Left ventricle myocardium inferior (tissue), 1 donor: ENCODE results near the gene ADD2. TPM values are rescaled to one million over a fixed set of nuclear protein-coding genes. Genes with fewer than 3 reads are reported as not detected.
"Not testable (repeated sequence)": the region's sequence is repeated elsewhere in the genome, so short reads cannot be mapped to it uniquely, and the experiment has no call there.

Experiments used
- DNase-seq: peaks from one replicate; pipeline ENCODE4 v3.0.0-alpha.2; 2020
- H3K27ac ChIP-seq: fragments of 200-600 bp; replicated peaks from 2 replicates; pipeline ENCODE4 v1.8.0; 2021
- H3K27me3 ChIP-seq: fragments of 200-600 bp; 2 replicates; pipeline ENCODE4 v1.8.0; 2021; ENCODE audit warnings: low read depth
- H3K36me3 ChIP-seq: fragments of 200-600 bp; 2 replicates; pipeline ENCODE4 v1.8.0; 2021
- H3K4me1 ChIP-seq: fragments of 200-600 bp; 2 replicates; pipeline ENCODE4 v1.8.0; 2021
- H3K4me3 ChIP-seq: fragments of 200-600 bp; 2 replicates; pipeline ENCODE4 v1.8.0; 2021; ENCODE audit warnings: mild to moderate bottlenecking, moderate library complexity
- H3K9me3 ChIP-seq: fragments of 200-600 bp; replicated peaks from 2 replicates; pipeline ENCODE4 v1.8.0; 2021
- intact Hi-C: fragments of 100-400 bp; cut with micrococcal nuclease; formaldehyde crosslinking; loops from one replicate; pipeline ENCODE4 v1.11.0; 2022
- total RNA-seq: library from RNA; stranded (reverse); fragmentation: NEBNext Ultra II Directional; extraction: Animal tissue kit (Norgen Biotek cat#: 25700); gene quantifications from one replicate; pipeline ENCODE4 v1.2.1, GENCODE V29; 2021
- TF ChIP-seq, protein P1 (sequence below): fragments of 200-600 bp; IDR thresholded peaks from 2 replicates; pipeline ENCODE4 v1.8.0; 2021; ENCODE audit warnings: antibody characterized with exemption, mild to moderate bottlenecking, borderline replicate concordance
- donor health status: DM: no; HTN: yes; CAD: no; lungs with severe emphysema.

ADD2 gene
- total RNA-seq, 1 donor from 2014 or later = 2.7 TPM

DNA sequence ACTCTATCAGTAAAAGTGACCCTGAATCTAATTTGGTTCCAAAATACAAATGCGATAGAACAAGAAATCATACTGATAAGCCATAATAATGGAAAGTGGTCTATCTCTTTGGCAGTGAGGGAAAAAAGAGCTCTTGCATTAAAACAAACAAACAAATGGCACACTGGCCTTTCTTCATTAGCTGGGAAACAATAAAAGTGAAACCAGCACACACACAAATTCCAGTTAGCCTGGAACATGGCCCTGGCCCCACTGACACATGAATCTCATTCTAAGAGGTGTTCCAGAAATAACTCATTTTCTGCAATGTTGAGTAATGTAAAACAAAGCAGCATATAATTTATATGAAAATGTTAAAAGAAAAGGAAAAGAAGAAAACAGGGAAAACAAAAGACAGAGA is 135.0 kb downstream of the ADD2 start:
- H3K4me3 ChIP-seq = no peak overlapping the region
- H3K9me3 ChIP-seq = peaks cover 22% of the 10 kb centered on the region
- intact Hi-C loops = no loop called here
- TF ChIP-seq, protein P1, sequence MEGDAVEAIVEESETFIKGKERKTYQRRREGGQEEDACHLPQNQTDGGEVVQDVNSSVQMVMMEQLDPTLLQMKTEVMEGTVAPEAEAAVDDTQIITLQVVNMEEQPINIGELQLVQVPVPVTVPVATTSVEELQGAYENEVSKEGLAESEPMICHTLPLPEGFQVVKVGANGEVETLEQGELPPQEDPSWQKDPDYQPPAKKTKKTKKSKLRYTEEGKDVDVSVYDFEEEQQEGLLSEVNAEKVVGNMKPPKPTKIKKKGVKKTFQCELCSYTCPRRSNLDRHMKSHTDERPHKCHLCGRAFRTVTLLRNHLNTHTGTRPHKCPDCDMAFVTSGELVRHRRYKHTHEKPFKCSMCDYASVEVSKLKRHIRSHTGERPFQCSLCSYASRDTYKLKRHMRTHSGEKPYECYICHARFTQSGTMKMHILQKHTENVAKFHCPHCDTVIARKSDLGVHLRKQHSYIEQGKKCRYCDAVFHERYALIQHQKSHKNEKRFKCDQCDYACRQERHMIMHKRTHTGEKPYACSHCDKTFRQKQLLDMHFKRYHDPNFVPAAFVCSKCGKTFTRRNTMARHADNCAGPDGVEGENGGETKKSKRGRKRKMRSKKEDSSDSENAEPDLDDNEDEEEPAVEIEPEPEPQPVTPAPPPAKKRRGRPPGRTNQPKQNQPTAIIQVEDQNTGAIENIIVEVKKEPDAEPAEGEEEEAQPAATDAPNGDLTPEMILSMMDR = no peak
- H3K36me3 ChIP-seq = no peaks in the 10 kb centered on the region
- H3K27me3 ChIP-seq = peaks cover 27% of the 10 kb centered on the region
- no peak overlapping the region for H3K27ac ChIP-seq
- DNase-seq = no peak
- H3K4me1 ChIP-seq = no peaks in the 10 kb centered on the region

- H3K4me3 ChIP-seq = no peak overlapping the region
- intact Hi-C loops = no loop called here
- peaks cover 22% of the 10 kb centered on the region for H3K9me3 ChIP-seq
- H3K36me3 ChIP-seq = no peaks in the 10 kb centered on the region
- no peaks in the 10 kb centered on the region for H3K4me1 ChIP-seq
- peaks cover 24% of the 10 kb centered on the region for H3K27me3 ChIP-seq
- H3K27ac ChIP-seq = no peak overlapping the region
- no peak for DNase-seq
- TF ChIP-seq, protein P1 = no peak
Measured at GRCh38 chr2:70632388-70632787, 135.6 kb downstream of the ADD2 start.

GRCh38 chr2:70630761-70631160 is 137.2 kb downstream of the ADD2 start:
- Histone ChIP-seq H3K4me3 (no peak overlapping the region), H3K9me3 (peaks cover 22% of the 10 kb centered on the region), H3K4me1 (peaks cover 5% of the 10 kb centered on the region), H3K27ac (no peak overlapping the region), H3K36me3 (no peaks in the 10 kb centered on the region), H3K27me3 (peaks cover 11% of the 10 kb centered on the region)
- DNase-seq = no peak
- TF ChIP-seq, protein P1 = no peak
- intact Hi-C loops = no loop called here

- TF ChIP-seq, protein P1 = no peak
- peaks cover 5% of the 10 kb centered on the region for H3K4me1 ChIP-seq
- H3K4me3 ChIP-seq = no peak overlapping the region
- no peak overlapping the region for H3K27ac ChIP-seq
- no peak for DNase-seq
- H3K9me3 ChIP-seq = no peaks in the 10 kb centered on the region
- peaks cover under 1% of the 10 kb centered on the region for H3K27me3 ChIP-seq
- no peaks in the 10 kb centered on the region for H3K36me3 ChIP-seq
- intact Hi-C loops = no loop called here
Measured at GRCh38 chr2:70627211-70627898, 140.6 kb downstream of the ADD2 start.

GRCh38 chr2:70626254-70626990 is 141.6 kb downstream of the ADD2 start:
- DNase-seq = no peak
- intact Hi-C loops = no loop called here
- Histone ChIP-seq H3K9me3 (no peaks in the 10 kb centered on the region), H3K27ac (no peak overlapping the region), H3K36me3 (no peaks in the 10 kb centered on the region), H3K4me3 (no peak overlapping the region), H3K4me1 (peaks cover 5% of the 10 kb centered on the region), H3K27me3 (peaks cover 9% of the 10 kb centered on the region)
- TF ChIP-seq, protein P1 = no peak

GRCh38 chr2:70621536-70621935 is 146.5 kb downstream of the ADD2 start:
- H3K4me3 ChIP-seq, intact Hi-C loops, H3K27ac ChIP-seq, H3K4me1 ChIP-seq, DNase-seq, H3K36me3 ChIP-seq, H3K9me3 ChIP-seq: not testable (repeated sequence)
- peaks cover 33% of the 10 kb centered on the region for H3K27me3 ChIP-seq
